AML-193 (cell line): Measurements from ENCODE around the gene OR8H2.
"Not testable (repeated sequence)": the region's sequence is repeated elsewhere in the genome, so short reads cannot be mapped to it uniquely, and the experiment has no call there.

ENCODE experiments used
- DNase-seq, 2 experiments: peaks; one replicate each; lab custom pipeline; 2025; lab: John Stamatoyannopoulos, UW

The OR8H2 gene

GRCh38 chr11:56103210-56103737 lies at the start of gene OR8H2:
Gene OR8H2 (plus strand): TSS chr11:56103687. CDS start chr11:56105043, 1,356 bp downstream.
- DNase-seq, result no peak

GRCh38 chr11:56056366-56056765 lies 47.1 kb upstream of the OR8H2 start:
- DNase-seq, result not testable (repeated sequence)

- not testable (repeated sequence) for DNase-seq
Measured at GRCh38 chr11:56057661-56058237, 45.7 kb upstream of the OR8H2 start.

GRCh38 chr11:56058260-56058780 lies 45.2 kb upstream of the OR8H2 start:
- DNase-seq, result not testable (repeated sequence)

- no peak for DNase-seq
Measured at GRCh38 chr11:56066980-56067379, 36.5 kb upstream of the OR8H2 start.

- DNase-seq, result no peak
Measured at GRCh38 chr11:56089697-56090096, 13.8 kb upstream of the OR8H2 start.

- no peak for DNase-seq
Measured at GRCh38 chr11:56093008-56093407, 10.5 kb upstream of the OR8H2 start, which contains the start of gene OR8I2. Gene OR8I2 (plus strand): TSS chr11:56093308. CDS start chr11:56093308, 0 bp downstream.

- DNase-seq, result no peak
Measured at GRCh38 chr11:56122073-56122472, 18.6 kb downstream of the OR8H2 start, which contains the start of gene OR8H3. Gene OR8H3 (plus strand): TSS chr11:56122373. CDS start chr11:56122373, 0 bp downstream.

- no peak for DNase-seq
Measured at GRCh38 chr11:56140151-56140661, 36.7 kb downstream of the OR8H2 start, which contains the start of gene OR8J3. Gene OR8J3 (minus strand): TSS chr11:56140201. CDS start chr11:56137718, 2,483 bp downstream.

- DNase-seq, result not testable (repeated sequence)
Measured at GRCh38 chr11:56143681-56144080, 40.2 kb downstream of the OR8H2 start.

- DNase-seq, result no peak
Measured at GRCh38 chr11:56151376-56151775, 47.9 kb downstream of the OR8H2 start.

- no peak for DNase-seq
Measured at GRCh38 chr11:56152333-56152732, 48.8 kb downstream of the OR8H2 start.
